Suprapubic skin (tissue), 4 donors: Measurements from ENCODE around the gene SMC2. TPM values are rescaled to one million over a fixed set of nuclear protein-coding genes. Genes with fewer than 3 reads are reported as not detected.

Source experiments
- DNase-seq, 2 donors: peaks; one replicate each; pipeline ENCODE4 v3.0.0-alpha.2; 2019; ENCODE audit warnings: low spot score in 2 of 2
- H3K27ac ChIP-seq: fragments of 200-600 bp; sonication (generic); one replicate; pipeline ENCODE4 v1.5.1; 2019
- H3K27me3 ChIP-seq: fragments of 200-600 bp; sonication (generic); one replicate; pipeline ENCODE4 v1.5.1; 2019
- H3K36me3 ChIP-seq: fragments of 200-600 bp; sonication (generic); one replicate; pipeline ENCODE4 v1.5.1; 2019
- H3K4me1 ChIP-seq: fragments of 200-600 bp; sonication (generic); one replicate; pipeline ENCODE4 v1.5.1; 2019
- H3K4me3 ChIP-seq: fragments of 200-600 bp; sonication (generic); one replicate; pipeline ENCODE4 v1.5.1; 2019; ENCODE audit warnings: mild to moderate bottlenecking
- H3K9me3 ChIP-seq: fragments of 200-600 bp; sonication (generic); one replicate; pipeline ENCODE4 v1.5.1; 2019
- CTCF ChIP-seq, 2 donors: fragments of 200-600 bp in 1 of 2; fragments of 450-650 bp in 1 of 2; sonication (generic) in 1 of 2; IDR thresholded peaks; one replicate each; pipeline ENCODE4 v1.5.1; 2016 to 2019; ENCODE audit warnings: antibody characterized with exemption in 2 of 2, mild to moderate bottlenecking in 1 of 2, moderate library complexity in 1 of 2
- EP300 ChIP-seq: sonication (generic); formaldehyde crosslinking; IDR thresholded peaks from one replicate; pipeline ENCODE4 v1.6.1; 2017; ENCODE audit warnings: antibody characterized with exemption
- POLR2A ChIP-seq, 2 donors: fragments of 450-650 bp; IDR thresholded peaks; one replicate each; pipeline ENCODE4 v1.6.1; 2017; ENCODE audit warnings: antibody characterized with exemption in 2 of 2, mild to moderate bottlenecking in 2 of 2, moderate library complexity in 2 of 2
- POLR2AphosphoS5 ChIP-seq, 3 donors: sonication (generic); formaldehyde crosslinking; IDR thresholded peaks; one replicate each; pipeline ENCODE4 v1.6.1; 2017; ENCODE audit warnings: antibody characterized with exemption in 3 of 3
- WGBS: methylation state at CpG from one replicate; pipeline ENCODE4 v1.1.5; 2018; 5-methylcytosine and 5-hydroxymethylcytosine counted together
- total RNA-seq, 4 donors: library from RNA; depleted of rRNA; stranded (reverse); fragments of >200 nt; gene quantifications; one replicate each; pipeline ENCODE4 v1.1.0, GENCODE V29; 2016

SMC2 gene
- total RNA-seq, 4 donors from 2014 or later = 7.7 to 9.7 (median 8.4) TPM

DNA sequence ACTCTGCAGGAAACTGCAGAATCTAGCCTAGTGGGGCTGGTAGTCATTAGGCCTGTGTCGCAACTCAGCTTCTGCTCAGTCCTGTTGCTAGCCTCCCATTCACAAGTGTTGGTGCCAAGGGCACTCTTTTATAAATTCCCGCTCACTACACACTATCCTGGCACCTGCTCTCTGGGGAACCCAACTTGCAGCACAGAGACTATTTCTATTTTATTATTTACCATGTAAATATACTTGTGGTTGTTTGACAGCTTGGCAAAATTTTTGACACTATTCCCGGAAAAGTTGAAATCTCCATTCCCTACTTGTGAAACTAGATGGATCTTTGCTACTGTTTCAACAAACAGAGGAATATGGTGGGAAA is 20.4 kb upstream of the SMC2 start:
- no peak for DNase-seq
- WGBS = 74% methylated on average over 3 of the region's 3 CpGs
- TF ChIP-seq EP300 (no peak), POLR2A (IDR thresholded peaks at IDR 0.05) (no peak), POLR2AphosphoS5 (IDR thresholded peaks at IDR 0.05) (no peak)

DNA sequence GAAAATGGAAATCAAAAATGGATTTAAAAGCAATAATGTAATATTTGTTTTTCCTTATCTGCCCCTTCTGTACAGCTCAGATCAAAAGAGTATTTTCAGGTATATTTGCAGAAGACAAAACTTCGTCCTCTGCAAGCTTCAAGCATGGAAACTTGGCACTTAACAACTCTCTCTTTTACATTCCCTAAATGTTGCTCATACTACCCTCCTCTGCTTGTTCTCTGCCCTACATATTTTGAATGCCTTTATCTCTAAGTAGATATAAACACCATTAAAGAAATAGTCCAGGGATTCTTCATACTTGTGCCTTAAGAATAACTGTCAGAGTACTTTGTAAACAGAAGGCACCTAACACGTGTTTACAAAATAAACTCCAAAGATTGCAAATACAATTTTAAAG is 19.2 kb upstream of the SMC2 start:
- TF ChIP-seq EP300 (no peak), CTCF (IDR thresholded peaks at IDR 0.05) (no peak), POLR2AphosphoS5 (IDR thresholded peaks at IDR 0.05) (no peak), POLR2A (IDR thresholded peaks at IDR 0.05) (no peak)
- Histone ChIP-seq H3K9me3 (no peaks in the 10 kb centered on the region), H3K27me3 (no peaks in the 10 kb centered on the region), H3K36me3 (no peaks in the 10 kb centered on the region), H3K4me1 (no peaks in the 10 kb centered on the region), H3K27ac (no peak overlapping the region), H3K4me3 (no peak overlapping the region)
- DNase-seq = no peak
- WGBS = 42% methylated on average over 2 of the region's 2 CpGs

More for the DNA sequence above, 20.4 kb upstream of the SMC2 start:
- Histone ChIP-seq H3K4me1 (no peaks in the 10 kb centered on the region), H3K27ac (no peak overlapping the region), H3K4me3 (no peak overlapping the region), H3K9me3 (no peaks in the 10 kb centered on the region), H3K27me3 (no peaks in the 10 kb centered on the region), H3K36me3 (no peaks in the 10 kb centered on the region)

DNA sequence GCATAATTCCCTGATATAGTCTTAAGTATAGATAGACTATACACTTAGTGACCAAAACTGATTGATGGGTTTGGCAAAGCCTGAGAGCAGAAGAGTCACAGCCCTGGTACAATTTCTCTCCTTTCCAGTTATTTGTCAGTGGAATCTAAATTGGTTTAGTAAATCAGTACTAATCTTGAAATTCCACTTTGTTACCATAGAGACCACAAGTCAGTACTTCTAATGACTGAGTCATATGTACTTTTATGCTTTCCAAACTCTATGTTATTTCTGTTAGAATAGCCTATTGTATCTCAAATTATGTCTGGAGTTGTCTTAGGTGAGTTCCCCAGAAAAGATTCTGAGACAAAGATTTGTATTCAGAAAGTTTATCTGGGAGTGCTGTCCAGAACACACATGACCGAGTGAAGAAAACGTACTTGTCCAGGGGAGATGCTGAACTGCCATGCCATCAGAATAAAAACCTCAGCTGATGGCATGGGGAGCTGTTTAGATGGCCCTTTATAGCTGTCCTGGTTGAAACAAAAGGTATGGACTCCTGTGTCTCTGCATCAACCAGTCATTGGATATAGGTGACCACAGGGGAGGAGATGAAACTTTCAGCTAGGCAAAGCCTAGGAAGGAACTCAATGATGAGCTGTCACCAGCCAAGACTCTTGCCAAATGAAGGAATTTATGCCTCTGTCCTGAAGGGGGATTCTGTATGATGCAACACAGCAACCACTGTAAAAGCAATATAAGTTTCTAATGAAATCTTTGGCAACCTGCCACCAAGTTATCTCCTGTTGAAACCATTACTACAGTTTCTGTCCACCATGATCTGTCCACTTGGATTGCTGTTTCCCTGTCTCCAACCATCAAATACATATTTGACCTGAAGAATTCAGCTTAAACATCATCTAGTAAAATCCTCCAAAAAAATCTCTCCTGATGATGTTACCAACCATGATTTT is 18.0 kb upstream of the SMC2 start:
- WGBS = 45% methylated on average over 2 of the region's 2 CpGs

DNA sequence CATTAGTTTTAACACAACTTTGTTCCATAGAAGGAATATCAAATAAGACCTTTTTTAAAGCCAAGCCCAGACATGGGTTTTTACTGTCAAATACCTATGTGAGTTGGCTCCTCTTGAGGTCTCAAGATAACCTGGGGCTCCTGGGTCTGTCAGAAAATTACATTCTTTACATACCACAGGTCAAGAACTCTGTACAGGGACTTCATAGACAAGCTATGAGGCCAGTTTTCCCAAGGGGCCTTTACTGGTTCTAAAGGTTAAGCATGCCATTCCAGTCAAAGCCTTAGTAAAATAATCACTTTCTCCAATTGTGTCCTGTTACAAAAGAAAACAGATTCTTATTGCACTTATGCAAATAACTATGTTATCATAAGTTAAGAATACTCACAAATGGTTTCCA is 15.5 kb upstream of the SMC2 start:
- no peak for DNase-seq
- Histone ChIP-seq H3K4me1 (no peaks in the 10 kb centered on the region), H3K9me3 (no peaks in the 10 kb centered on the region), H3K4me3 (no peak overlapping the region), H3K27me3 (no peaks in the 10 kb centered on the region), H3K27ac (no peak overlapping the region), H3K36me3 (no peaks in the 10 kb centered on the region)
- no peak for TF ChIP-seq EP300
- no peak for TF ChIP-seq CTCF (IDR thresholded peaks at IDR 0.05)
- no peak for TF ChIP-seq POLR2AphosphoS5 (IDR thresholded peaks at IDR 0.05)
- no peak for TF ChIP-seq POLR2A (IDR thresholded peaks at IDR 0.05)

More for the DNA sequence above, 18.0 kb upstream of the SMC2 start:
- no peaks in the 10 kb centered on the region for H3K27me3 ChIP-seq
- H3K36me3 ChIP-seq = no peaks in the 10 kb centered on the region
- no peak for DNase-seq
- H3K4me1 ChIP-seq = no peaks in the 10 kb centered on the region
- no peaks in the 10 kb centered on the region for H3K9me3 ChIP-seq
- H3K27ac ChIP-seq = no peak overlapping the region
- no peak overlapping the region for H3K4me3 ChIP-seq
- no peak for TF ChIP-seq POLR2AphosphoS5 (IDR thresholded peaks at IDR 0.05)
- TF ChIP-seq CTCF (IDR thresholded peaks at IDR 0.05) = no peak
- TF ChIP-seq POLR2A (IDR thresholded peaks at IDR 0.05) = no peak
- TF ChIP-seq EP300 = no peak

DNA sequence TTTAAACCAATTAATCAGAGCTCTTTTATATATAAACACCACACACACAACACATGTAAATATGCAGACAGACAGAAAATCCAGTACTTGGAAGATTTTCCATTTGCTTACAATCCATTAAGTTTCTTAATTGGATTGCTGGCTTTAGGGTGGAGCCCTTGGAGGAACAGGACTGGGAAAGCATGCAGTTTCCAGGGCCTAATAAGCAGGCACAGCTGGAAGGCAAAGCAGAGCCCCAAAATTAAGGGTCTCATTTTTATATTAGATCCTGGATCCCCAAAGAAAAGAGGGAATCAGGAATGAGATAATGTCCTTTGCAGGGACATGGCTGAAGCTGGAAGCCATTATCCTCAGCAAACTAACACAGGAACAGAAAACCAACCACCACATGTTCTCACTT is 13.1 kb upstream of the SMC2 start:
- Histone ChIP-seq H3K27me3 (no peaks in the 10 kb centered on the region), H3K4me1 (no peaks in the 10 kb centered on the region), H3K27ac (no peak overlapping the region), H3K36me3 (no peaks in the 10 kb centered on the region), H3K4me3 (no peak overlapping the region), H3K9me3 (no peaks in the 10 kb centered on the region)
- no peak for DNase-seq
- TF ChIP-seq POLR2AphosphoS5 (IDR thresholded peaks at IDR 0.05) (no peak), CTCF (IDR thresholded peaks at IDR 0.05) (no peak), EP300 (no peak), POLR2A (IDR thresholded peaks at IDR 0.05) (no peak)
